Upper lobe of left lung (tissue), 6 donors: ENCODE results near the gene NKIRAS1. TPM values are rescaled to one million over a fixed set of nuclear protein-coding genes. Genes with fewer than 3 reads are reported as not detected.
A peak's percentile ranks its signal among the peaks of the same experiment; 100 is the strongest.

Experiments
- ATAC-seq, 2 donors: fragments of 200-7000 bp; cut with Tn5 transposase; one replicate each; pipeline ENCODE4 v1.9.1; 2022; ENCODE audit warnings: mild to moderate bottlenecking in 2 of 2, moderate library complexity in 2 of 2; ENCODE audit not compliant: low FRiP score in 2 of 2
- DNase-seq, 2 donors: peaks; one replicate each; pipeline ENCODE4 v3.0.0-alpha.2; 2019 to 2020
- H3K27ac ChIP-seq, 4 donors: fragments of 200-600 bp; sonication (generic); one replicate each; pipeline ENCODE4 v1.5.1; 2016 to 2019
- H3K27me3 ChIP-seq, 4 donors: fragments of 200-600 bp; sonication (generic); one replicate each; pipeline ENCODE4 v1.5.1; 2017 to 2019
- H3K36me3 ChIP-seq, 4 donors: fragments of 200-600 bp; sonication (generic); one replicate each; pipeline ENCODE4 v1.5.1; 2016 to 2019
- H3K4me1 ChIP-seq, 4 donors: fragments of 200-600 bp; sonication (generic); one replicate each; pipeline ENCODE4 v1.5.1; 2018 to 2019
- H3K4me3 ChIP-seq, 4 donors: fragments of 200-600 bp; sonication (generic); one replicate each; pipeline ENCODE4 v1.5.1; 2017 to 2019; ENCODE audit warnings: mild to moderate bottlenecking in 2 of 4, moderate library complexity in 1 of 4
- H3K9me3 ChIP-seq, 4 donors: fragments of 200-600 bp; sonication (generic); one replicate each; pipeline ENCODE4 v1.5.1; 2018 to 2019
- CTCF ChIP-seq, 6 experiments: fragments of 450-650 bp in 4 of 6; fragments of 200-600 bp in 2 of 6; sonication (generic) in 2 of 6; IDR thresholded peaks; one replicate each; pipeline ENCODE4 v1.5.1; 2016 to 2019; ENCODE audit warnings: antibody characterized with exemption in 6 of 6
- EP300 ChIP-seq, 4 donors: sonication (generic); formaldehyde crosslinking; IDR thresholded peaks; one replicate each; pipeline ENCODE4 v1.5.1; 2017; ENCODE audit warnings: antibody characterized with exemption in 4 of 4, control low read depth in 2 of 4
- POLR2A ChIP-seq, 4 donors: fragments of 450-650 bp; IDR thresholded peaks; one replicate each; pipeline ENCODE4 v1.5.1; 2016 to 2017; ENCODE audit warnings: antibody characterized with exemption in 4 of 4, mild to moderate bottlenecking in 2 of 4
- POLR2AphosphoS5 ChIP-seq, 2 donors: sonication (generic); formaldehyde crosslinking; IDR thresholded peaks; one replicate each; pipeline ENCODE4 v1.5.1; 2017; ENCODE audit warnings: antibody characterized with exemption in 2 of 2
- WGBS, 2 donors: methylation state at CpG; one replicate each; pipeline ENCODE4 v1.1.5; 2017 to 2018; 5-methylcytosine and 5-hydroxymethylcytosine counted together
- total RNA-seq, 6 donors: library from RNA; depleted of rRNA in 4 of 6; stranded (reverse); fragments of >200 nt in 4 of 6; gene quantifications; one replicate each; pipeline versions ENCODE4 v1.1.0 to v1.2.1, GENCODE V29; 2016 to 2021
- donor health status: DM: no; HTN: no; CAD: no; lungs with moderate emphysema.
- donor health status: DM: no; HTN: yes; CAD: no; lungs with severe emphysema.

Gene NKIRAS1
- total RNA-seq, 6 donors from 2014 or later: 3.1 to 18.0 (median 9.1) TPM

- H3K9me3 ChIP-seq: no peaks in the 10 kb centered on the region
- DNase-seq (no peak), ATAC-seq (no peak)
- H3K4me3 ChIP-seq: no peak overlapping the region
- TF ChIP-seq EP300 (IDR thresholded peaks at IDR 0.05): no peak
- TF ChIP-seq CTCF (IDR thresholded peaks at IDR 0.05): no peak
- no peak for TF ChIP-seq POLR2A (IDR thresholded peaks at IDR 0.05)
- TF ChIP-seq POLR2AphosphoS5 (IDR thresholded peaks at IDR 0.05): no peak
- no peaks in the 10 kb centered on the region for H3K27me3 ChIP-seq
- H3K4me1 ChIP-seq: peaks cover 13 to 25% (median 18%) of the 10 kb centered on the region in 4 donors
- H3K27ac ChIP-seq: no peak overlapping the region
- 25 to 27% methylated on average over 4 of the region's 4 CpGs for WGBS, 2 donors
- H3K36me3 ChIP-seq: peaks cover 0 to 11% (median 4%) of the 10 kb centered on the region in 4 donors
Measured at GRCh38 chr3:23880703-23881339, 36.0 kb downstream of the NKIRAS1 start.

- Histone ChIP-seq H3K36me3 (peaks cover 0 to 11% (median 4%) of the 10 kb centered on the region in 4 donors), H3K9me3 (no peaks in the 10 kb centered on the region), H3K4me3 (no peak overlapping the region), H3K4me1 (peaks cover 13 to 29% (median 18%) of the 10 kb centered on the region in 4 donors), H3K27me3 (no peaks in the 10 kb centered on the region), H3K27ac (no peak overlapping the region)
- WGBS, 2 donors: 93 to 95% methylated on average over 8 of the region's 8 CpGs
- ATAC-seq: no peak
- TF ChIP-seq POLR2A (IDR thresholded peaks at IDR 0.05): no peak
- no peak for TF ChIP-seq EP300 (IDR thresholded peaks at IDR 0.05)
- no peak for TF ChIP-seq POLR2AphosphoS5 (IDR thresholded peaks at IDR 0.05)
- TF ChIP-seq CTCF (IDR thresholded peaks at IDR 0.05): no peak
- peak in 1 of 2 donors; percentile 68 for DNase-seq
Measured at GRCh38 chr3:23879485-23879884, 37.3 kb downstream of the NKIRAS1 start.

- H3K27ac ChIP-seq: no peak overlapping the region
- peaks cover 21 to 38% (median 24%) of the 10 kb centered on the region in 4 donors for H3K4me1 ChIP-seq
- H3K9me3 ChIP-seq: no peaks in the 10 kb centered on the region
- peak; percentile 14 to 46 for TF ChIP-seq POLR2AphosphoS5 (IDR thresholded peaks at IDR 0.05)
- no peak for TF ChIP-seq CTCF (IDR thresholded peaks at IDR 0.05)
- ATAC-seq: peak in 1 of 2 donors; percentile 83
- peaks cover 0 to 10% (median 4%) of the 10 kb centered on the region in 4 donors for H3K36me3 ChIP-seq
- DNase-seq: no peak
- H3K4me3 ChIP-seq: no peak overlapping the region
- H3K27me3 ChIP-seq: no peaks in the 10 kb centered on the region
- 38 to 48% methylated on average over 5 of the region's 5 CpGs for WGBS, 2 donors
Measured at GRCh38 chr3:23877329-23877980, 39.3 kb downstream of the NKIRAS1 start.

- TF ChIP-seq EP300 (IDR thresholded peaks at IDR 0.05): no peak
- no peak for TF ChIP-seq POLR2A (IDR thresholded peaks at IDR 0.05)
- TF ChIP-seq CTCF (IDR thresholded peaks at IDR 0.05): no peak
- no peak for TF ChIP-seq POLR2AphosphoS5 (IDR thresholded peaks at IDR 0.05)
- WGBS, 2 donors: 93 to 96% methylated on average over 2 of the region's 2 CpGs
- DNase-seq (no peak), ATAC-seq (peak in 1 of 2 donors; percentile 36)
- no peaks in the 10 kb centered on the region for H3K9me3 ChIP-seq
- H3K27me3 ChIP-seq: no peaks in the 10 kb centered on the region
- no peak overlapping the region for H3K4me3 ChIP-seq
- H3K27ac ChIP-seq: no peak overlapping the region
- H3K36me3 ChIP-seq: peaks cover 0 to 4% (median 2%) of the 10 kb centered on the region in 4 donors
- peaks cover 21 to 38% (median 24%) of the 10 kb centered on the region in 4 donors for H3K4me1 ChIP-seq
Measured at GRCh38 chr3:23876923-23877322, 39.9 kb downstream of the NKIRAS1 start.
